Measurements from ENCODE around the gene GNPTG. TPM values are rescaled to one million over a fixed set of nuclear protein-coding genes. Genes with fewer than 3 reads are reported as not detected.

Gene GNPTG
- total and polyA plus RNA-seq, 2 donors (not counting 3 experiments of a cell fraction or from before 2014, with no cell fraction given) = 51.6 to 109 TPM

DNA sequence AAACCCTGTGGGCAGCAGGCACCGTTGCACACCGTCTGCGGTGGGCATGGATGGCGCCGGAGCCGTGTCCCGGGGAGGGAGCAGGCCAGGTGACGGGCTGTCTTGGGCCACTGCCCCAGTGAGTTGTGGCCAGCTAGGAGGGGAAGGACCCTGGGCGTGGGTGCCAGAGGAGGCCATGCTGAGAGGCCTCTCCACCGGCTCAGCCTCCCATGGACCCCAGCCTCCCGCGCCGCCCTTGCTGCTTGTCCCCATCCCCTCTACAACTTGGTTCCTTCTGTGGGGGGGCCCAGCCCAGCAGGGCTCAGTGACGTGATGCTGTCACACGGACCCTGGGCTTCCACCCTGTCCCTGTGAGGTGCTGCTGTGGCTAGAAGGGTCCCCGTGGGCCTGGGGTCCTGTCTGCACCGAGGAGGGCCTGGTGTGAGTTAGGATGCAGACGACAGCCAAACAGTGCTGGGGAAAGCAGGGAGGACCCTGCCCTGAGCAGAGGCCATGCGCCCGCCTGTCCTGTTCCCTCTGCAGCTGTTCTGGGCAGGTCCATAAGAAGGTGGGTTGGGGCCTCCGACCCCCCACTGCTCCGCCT, 31.0 kb upstream of the GNPTG start:
- Histone ChIP-seq H3K4me3 (replicated peaks in 1 of 3; ENCODE audit: insufficient read depth in 1 of 3, low read depth in 1 of 3, low read length in 3 of 3) (no peak overlapping the region), H3K36me3 (ENCODE audit: control insufficient read depth in 2 of 2, extremely low read depth in 1 of 2, insufficient read depth in 2 of 2, low read length in 2 of 2) (peaks cover 20 to 68% of the 10 kb centered on the region in 2 experiments), H3K4me1 (ENCODE audit: control insufficient read depth, extremely low read depth, insufficient read depth, low read length) (no peaks in the 10 kb centered on the region), H3K4me2 (ENCODE audit: insufficient read depth, low read length) (no peak overlapping the region), H3K9ac (replicated peaks; ENCODE audit: extremely low read depth, insufficient read depth, low read length) (no peak overlapping the region), H2AFZ (ENCODE audit: low read depth, low read length) (no peak overlapping the region), H4K20me1 (replicated peaks; ENCODE audit: control insufficient read depth, extremely low read depth, insufficient read depth, low read length) (no peaks in the 10 kb centered on the region), H3K9me1 (replicated peaks; ENCODE audit: control insufficient read depth, extremely low read depth, insufficient read depth, low read length) (no peaks in the 10 kb centered on the region), H3K79me2 (ENCODE audit: control insufficient read depth, insufficient read depth, low read length) (peaks cover 23% of the 10 kb centered on the region), H3K27me3 (ENCODE audit: control insufficient read depth in 2 of 2, insufficient read depth in 2 of 2, low read length in 2 of 2) (no peaks in the 10 kb centered on the region), H3K9me3 (replicated peaks; ENCODE audit: control insufficient read depth, insufficient read depth, low read length) (no peaks in the 10 kb centered on the region), H3K27ac (ENCODE audit: insufficient read depth, low read depth, low read length) (no peak overlapping the region)
- ChIA-PET POLR2A (no interaction called here), CTCF (no interaction called here)
- FAIRE-seq = no peak
- DNase-seq (ENCODE audit: low read depth, low spot score) = no peak
- dilution Hi-C loops (cut with MboI; ENCODE audit: extremely low pct_ligation_motif_present, low sequenced_read_pairs) (no loop called here), intact Hi-C loops (cut with micrococcal nuclease) (no loop called here)
- no TSS peak for BruUV-seq (replicated peaks)
- no peak for TF ChIP-seq POLR2AphosphoS5 (IDR thresholded peaks at IDR 0.05; ENCODE audit: insufficient read depth, low read depth, low read length)
- no peak for TF ChIP-seq GATA2 (IDR thresholded peaks at IDR 0.05; ENCODE audit: insufficient read depth, insufficient read length, low read depth, low read length)
- TF ChIP-seq, protein P1, sequence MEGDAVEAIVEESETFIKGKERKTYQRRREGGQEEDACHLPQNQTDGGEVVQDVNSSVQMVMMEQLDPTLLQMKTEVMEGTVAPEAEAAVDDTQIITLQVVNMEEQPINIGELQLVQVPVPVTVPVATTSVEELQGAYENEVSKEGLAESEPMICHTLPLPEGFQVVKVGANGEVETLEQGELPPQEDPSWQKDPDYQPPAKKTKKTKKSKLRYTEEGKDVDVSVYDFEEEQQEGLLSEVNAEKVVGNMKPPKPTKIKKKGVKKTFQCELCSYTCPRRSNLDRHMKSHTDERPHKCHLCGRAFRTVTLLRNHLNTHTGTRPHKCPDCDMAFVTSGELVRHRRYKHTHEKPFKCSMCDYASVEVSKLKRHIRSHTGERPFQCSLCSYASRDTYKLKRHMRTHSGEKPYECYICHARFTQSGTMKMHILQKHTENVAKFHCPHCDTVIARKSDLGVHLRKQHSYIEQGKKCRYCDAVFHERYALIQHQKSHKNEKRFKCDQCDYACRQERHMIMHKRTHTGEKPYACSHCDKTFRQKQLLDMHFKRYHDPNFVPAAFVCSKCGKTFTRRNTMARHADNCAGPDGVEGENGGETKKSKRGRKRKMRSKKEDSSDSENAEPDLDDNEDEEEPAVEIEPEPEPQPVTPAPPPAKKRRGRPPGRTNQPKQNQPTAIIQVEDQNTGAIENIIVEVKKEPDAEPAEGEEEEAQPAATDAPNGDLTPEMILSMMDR (IDR thresholded peaks at IDR 0.05; ENCODE audit: extremely low read depth in 1 of 2, insufficient read depth in 1 of 2, low read depth in 1 of 2, low read length in 2 of 2) = no peak
- no peak for TF ChIP-seq MYC (IDR thresholded peaks at IDR 0.05; ENCODE audit: low read depth, low read length)
- no peak for TF ChIP-seq JUN (IDR thresholded peaks at IDR 0.05; ENCODE audit: borderline replicate concordance, insufficient read depth, insufficient read length, low read depth)
- TF ChIP-seq FOS (IDR thresholded peaks at IDR 0.05; ENCODE audit: borderline replicate concordance, insufficient read depth, low read length) = no peak
- TF ChIP-seq, protein P2, sequence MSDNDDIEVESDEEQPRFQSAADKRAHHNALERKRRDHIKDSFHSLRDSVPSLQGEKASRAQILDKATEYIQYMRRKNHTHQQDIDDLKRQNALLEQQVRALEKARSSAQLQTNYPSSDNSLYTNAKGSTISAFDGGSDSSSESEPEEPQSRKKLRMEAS (IDR thresholded peaks at IDR 0.05; ENCODE audit: insufficient read depth, insufficient read length) = no peak
- no peak for TF ChIP-seq EZH2 (IDR thresholded peaks at IDR 0.05; ENCODE audit: borderline replicate concordance, low read depth, low read length, severe bottlenecking)
- no peak for TF ChIP-seq POLR2A (IDR thresholded peaks at IDR 0.05; ENCODE audit: low read depth, low read length)
